Loucy (cell line): Measurements from ENCODE around the gene DPAGT1.
A peak's percentile ranks its signal among the peaks of the same experiment; 100 is the strongest.

Source experiments
- H2AFZ ChIP-seq: fragments of 200-600 bp; sonication (generic); 2 replicates; pipeline ENCODE4 v1.6.0; 2016; ENCODE audit warnings: antibody characterized with exemption, mild to moderate bottlenecking, low read length, moderate library complexity
- H3F3A ChIP-seq: fragments of 200-600 bp; 2 replicates; pipeline ENCODE4 v1.6.0; 2016; ENCODE audit warnings: antibody characterized with exemption, low read depth, mild to moderate bottlenecking
- H3K27me3 ChIP-seq: fragments of 200-600 bp; sonication (generic); 2 replicates; pipeline ENCODE4 v1.6.1; 2014; ENCODE audit warnings: low read length, mild to moderate bottlenecking; ENCODE audit not compliant: insufficient read depth, poor library complexity, severe bottlenecking
- H3K36me3 ChIP-seq: fragments of 200-600 bp; sonication (generic); 2 replicates; pipeline ENCODE4 v1.6.1; 2016; ENCODE audit warnings: low read length; ENCODE audit not compliant: insufficient read depth
- H3K4me1 ChIP-seq: fragments of 200-600 bp; sonication (generic); 2 replicates; pipeline ENCODE4 v1.5.1; 2014; ENCODE audit warnings: low read length, mild to moderate bottlenecking; ENCODE audit not compliant: insufficient read depth, poor library complexity, severe bottlenecking
- H3K4me2 ChIP-seq: fragments of 200-600 bp; sonication (generic); 2 replicates; pipeline ENCODE4 v1.6.0; 2014; ENCODE audit warnings: antibody characterized with exemption, low read length, low read depth, mild to moderate bottlenecking; ENCODE audit not compliant: poor library complexity, severe bottlenecking
- H3K4me3 ChIP-seq: fragments of 200-600 bp; sonication (generic); 2 replicates; pipeline ENCODE4 v1.5.1; 2014; ENCODE audit warnings: low read length, mild to moderate bottlenecking, mixed read lengths; ENCODE audit not compliant: poor library complexity, severe bottlenecking
- H3K79me2 ChIP-seq: fragments of 200-600 bp; sonication (generic); 2 replicates; pipeline ENCODE4 v1.6.1; 2014; ENCODE audit warnings: low read length; ENCODE audit not compliant: insufficient read depth
- H3K9ac ChIP-seq: fragments of 200-600 bp; sonication (generic); 2 replicates; pipeline ENCODE4 v1.6.0; 2014; ENCODE audit warnings: mild to moderate bottlenecking, low read depth, low read length, moderate library complexity; ENCODE audit not compliant: poor library complexity, severe bottlenecking
- H3K9me2 ChIP-seq: fragments of 200-600 bp; sonication (generic); replicated peaks from 2 replicates; pipeline ENCODE4 v1.6.1; 2016; ENCODE audit warnings: low read depth, low read length, mixed read lengths
- H3K9me3 ChIP-seq: fragments of 200-600 bp; sonication (generic); 2 replicates; pipeline ENCODE4 v1.6.1; 2014; ENCODE audit warnings: mild to moderate bottlenecking, antibody characterized with exemption, low read length, low read depth; ENCODE audit not compliant: insufficient read depth
- H4K20me1 ChIP-seq: fragments of 200-600 bp; sonication (generic); 2 replicates; pipeline ENCODE4 v1.6.0; 2014; ENCODE audit warnings: antibody characterized with exemption, low read length, mild to moderate bottlenecking; ENCODE audit not compliant: insufficient read depth, poor library complexity, severe bottlenecking
- EZH2phosphoT487 ChIP-seq: fragments of 200-600 bp; IDR thresholded peaks from 2 replicates; pipeline ENCODE4 v1.6.1; 2018; ENCODE audit warnings: antibody characterized with exemption, mild to moderate bottlenecking, moderate library complexity, borderline replicate concordance
- TF ChIP-seq, protein P1 (sequence below): fragments of 200-600 bp; sonication (generic); conservative IDR thresholded peaks from 2 replicates; pipeline ENCODE4 v1.5.1; 2014; ENCODE audit warnings: mild to moderate bottlenecking, antibody characterized with exemption, low read length

DPAGT1 gene

DNA sequence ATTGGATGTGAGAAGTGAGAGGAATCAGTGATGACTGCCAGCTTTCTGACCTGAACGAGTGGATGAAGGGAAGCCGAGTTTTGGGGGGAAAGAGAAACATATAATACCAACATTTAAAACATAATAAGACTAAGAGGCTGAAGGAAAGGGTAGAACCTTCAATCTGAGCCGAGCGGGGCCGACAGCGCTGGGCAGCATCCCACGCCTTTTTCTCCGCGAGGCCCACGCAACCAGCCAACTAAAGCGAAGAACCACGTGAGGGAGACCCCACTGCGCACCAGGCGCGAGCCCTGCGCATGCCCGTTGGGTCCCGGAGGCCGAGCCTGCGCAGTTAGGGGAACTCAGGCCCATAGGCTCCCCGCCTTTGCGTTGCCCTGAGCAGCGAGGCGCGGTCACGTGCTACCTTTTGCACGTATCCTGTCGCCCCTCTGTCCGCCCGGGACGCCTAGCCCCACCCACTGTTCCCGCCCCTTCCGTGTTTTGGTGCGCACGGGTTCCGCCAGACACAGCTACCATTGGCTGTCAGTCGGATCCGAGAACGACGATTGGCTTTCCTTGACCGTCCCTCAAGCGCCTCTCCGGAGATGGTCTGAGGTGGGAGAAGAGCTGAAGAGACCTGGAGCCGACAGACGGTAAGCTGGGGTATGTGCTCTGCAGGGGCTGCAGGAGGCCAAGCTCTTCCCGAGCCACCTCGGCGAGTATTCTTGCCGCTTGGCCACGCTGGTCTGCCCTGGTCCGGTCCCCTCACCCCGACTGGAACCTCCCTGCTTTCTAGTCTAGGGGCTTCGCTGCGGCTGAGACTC, 19.6 kb upstream of the DPAGT1 start, which contains the start of gene HINFP:
Gene HINFP, plus strand, starts transcription at position 573 of the 803 bp plus-strand sequence. CDS start 5,365 bp downstream, outside the sequence.
- H2AFZ ChIP-seq, result peak within 1 kb of the TSS; percentile 90
- H3K4me2 ChIP-seq, result peak within 1 kb of the TSS; percentile 85
- peak within 1 kb of the TSS; percentile 84 for H3K9ac ChIP-seq
- peaks cover 19% of the 10 kb centered on the region for H3K4me1 ChIP-seq
- peaks cover 3% of the 10 kb centered on the region for H3F3A ChIP-seq
- no peaks in the 10 kb centered on the region for H3K9me2 ChIP-seq
- H3K4me3 ChIP-seq, result peak within 1 kb of the TSS; percentile 93
- peaks cover 43% of the 10 kb centered on the region for H3K79me2 ChIP-seq
- TF ChIP-seq, protein P1, sequence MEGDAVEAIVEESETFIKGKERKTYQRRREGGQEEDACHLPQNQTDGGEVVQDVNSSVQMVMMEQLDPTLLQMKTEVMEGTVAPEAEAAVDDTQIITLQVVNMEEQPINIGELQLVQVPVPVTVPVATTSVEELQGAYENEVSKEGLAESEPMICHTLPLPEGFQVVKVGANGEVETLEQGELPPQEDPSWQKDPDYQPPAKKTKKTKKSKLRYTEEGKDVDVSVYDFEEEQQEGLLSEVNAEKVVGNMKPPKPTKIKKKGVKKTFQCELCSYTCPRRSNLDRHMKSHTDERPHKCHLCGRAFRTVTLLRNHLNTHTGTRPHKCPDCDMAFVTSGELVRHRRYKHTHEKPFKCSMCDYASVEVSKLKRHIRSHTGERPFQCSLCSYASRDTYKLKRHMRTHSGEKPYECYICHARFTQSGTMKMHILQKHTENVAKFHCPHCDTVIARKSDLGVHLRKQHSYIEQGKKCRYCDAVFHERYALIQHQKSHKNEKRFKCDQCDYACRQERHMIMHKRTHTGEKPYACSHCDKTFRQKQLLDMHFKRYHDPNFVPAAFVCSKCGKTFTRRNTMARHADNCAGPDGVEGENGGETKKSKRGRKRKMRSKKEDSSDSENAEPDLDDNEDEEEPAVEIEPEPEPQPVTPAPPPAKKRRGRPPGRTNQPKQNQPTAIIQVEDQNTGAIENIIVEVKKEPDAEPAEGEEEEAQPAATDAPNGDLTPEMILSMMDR, result no peak
- TF ChIP-seq EZH2phosphoT487, result no peak
- peaks cover 8% of the 10 kb centered on the region for H4K20me1 ChIP-seq
- no peaks in the 10 kb centered on the region for H3K36me3 ChIP-seq
- no peaks in the 10 kb centered on the region for H3K9me3 ChIP-seq
- no peaks in the 10 kb centered on the region for H3K27me3 ChIP-seq

DNA sequence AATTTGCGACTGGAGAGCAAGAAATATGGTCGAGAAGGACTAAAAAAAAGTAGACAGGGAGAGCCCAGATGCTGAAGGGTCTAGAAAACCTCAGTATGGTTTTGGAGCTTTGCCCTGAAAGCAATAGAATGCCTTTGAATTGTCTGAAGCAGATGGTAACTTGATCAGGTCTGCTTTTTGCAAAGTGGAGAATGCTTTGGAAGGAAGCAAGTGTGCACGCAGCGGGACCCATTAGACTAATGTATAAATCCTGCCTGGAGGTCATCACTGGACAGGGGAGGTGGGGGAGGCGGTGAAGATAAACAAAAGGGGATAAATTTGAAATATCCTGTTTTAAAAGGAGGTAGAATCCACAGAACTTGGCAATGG, 19.0 kb upstream of the DPAGT1 start:
- TF ChIP-seq EZH2phosphoT487, result no peak
- TF ChIP-seq, protein P1, result no peak

DNA sequence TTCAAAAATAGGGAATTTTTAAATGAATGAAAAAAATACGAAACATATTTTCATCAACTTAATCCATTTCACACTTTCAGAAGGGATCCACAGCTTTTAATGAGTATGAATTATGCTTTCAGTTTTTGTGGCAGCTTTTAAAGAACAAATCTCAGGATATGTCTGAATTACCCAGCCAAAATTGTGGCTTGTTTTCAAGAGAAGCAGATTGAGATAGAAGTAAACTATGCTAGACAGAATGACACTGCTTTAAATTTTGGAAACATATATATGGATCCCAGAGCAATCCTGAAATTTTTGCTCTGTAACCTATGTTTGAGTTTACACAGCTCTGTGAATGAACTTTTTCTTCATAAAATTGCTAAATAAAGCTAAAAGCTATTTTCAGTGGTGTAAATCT, 17.3 kb upstream of the DPAGT1 start:
- Histone ChIP-seq H3K9me2 (no peaks in the 10 kb centered on the region), H3K27me3 (no peaks in the 10 kb centered on the region), H3K4me2 (no peak overlapping the region), H4K20me1 (peaks cover 8% of the 10 kb centered on the region), H3K9ac (no peak overlapping the region), H3F3A (peaks cover 3% of the 10 kb centered on the region), H3K79me2 (peaks cover 31% of the 10 kb centered on the region), H3K36me3 (peaks cover 6% of the 10 kb centered on the region; the same call in 1 of the 2 replicates), H2AFZ (no peak overlapping the region), H3K4me3 (no peak overlapping the region), H3K9me3 (no peaks in the 10 kb centered on the region), H3K4me1 (peaks cover 19% of the 10 kb centered on the region)
- TF ChIP-seq, protein P1, result no peak
- no peak for TF ChIP-seq EZH2phosphoT487

More for the DNA sequence above, 19.0 kb upstream of the DPAGT1 start:
- Histone ChIP-seq H3K4me2 (peak overlapping the region; percentile 85), H3F3A (peaks cover 3% of the 10 kb centered on the region), H3K9me2 (no peaks in the 10 kb centered on the region), H3K9ac (peak overlapping the region; percentile 78), H3K4me3 (peak overlapping the region; percentile 75), H3K9me3 (no peaks in the 10 kb centered on the region), H3K79me2 (peaks cover 39% of the 10 kb centered on the region), H3K4me1 (peaks cover 19% of the 10 kb centered on the region), H3K27me3 (no peaks in the 10 kb centered on the region), H4K20me1 (peaks cover 8% of the 10 kb centered on the region), H3K36me3 (no peaks in the 10 kb centered on the region), H2AFZ (peak overlapping the region; percentile 76)
